H9 (cell line): Measurements from ENCODE around the gene KIZ. TPM values are rescaled to one million over a fixed set of nuclear protein-coding genes. Genes with fewer than 3 reads are reported as not detected.

ENCODE experiments used
- DNase-seq: peaks from one replicate; pipeline ENCODE4 v3.0.0-alpha.2; 2017
- H2AFZ ChIP-seq: one replicate; pipeline ENCODE4 v1.6.1; 2013; ENCODE audit warnings: mild to moderate bottlenecking, low read length, control low read depth, moderate library complexity
- H2AK5ac ChIP-seq: 2 replicates; pipeline ENCODE4 v1.6.1; 2013; ENCODE audit warnings: low read length, control low read depth, mixed read lengths; ENCODE audit not compliant: insufficient read length
- H2BK120ac ChIP-seq: one replicate; pipeline ENCODE4 v1.6.1; 2013; ENCODE audit warnings: low read depth, mild to moderate bottlenecking, low read length, control low read depth, inconsistent platforms; ENCODE audit not compliant: poor library complexity, severe bottlenecking
- H2BK12ac ChIP-seq: 2 replicates; pipeline ENCODE4 v1.6.1; 2013; ENCODE audit warnings: low read length, control low read depth, mixed read lengths, low read depth; ENCODE audit not compliant: insufficient read length
- H2BK15ac ChIP-seq: 2 replicates; pipeline ENCODE4 v1.6.1; 2013; ENCODE audit warnings: low read depth, low read length, control low read depth
- H2BK20ac ChIP-seq: one replicate; pipeline ENCODE4 v1.6.1; 2013; ENCODE audit warnings: low read depth, mild to moderate bottlenecking, low read length, control low read depth, inconsistent platforms; ENCODE audit not compliant: poor library complexity, severe bottlenecking
- H2BK5ac ChIP-seq: 2 replicates; pipeline ENCODE4 v1.6.1; 2013; ENCODE audit warnings: low read length, control low read depth, mixed read lengths; ENCODE audit not compliant: insufficient read length
- H3K14ac ChIP-seq: 2 replicates; pipeline ENCODE4 v1.6.1; 2013; ENCODE audit warnings: low read length, control low read depth; ENCODE audit not compliant: insufficient read depth
- H3K18ac ChIP-seq: 2 replicates; pipeline ENCODE4 v1.6.1; 2013; ENCODE audit warnings: low read depth, mild to moderate bottlenecking, mixed read lengths, low read length, control low read depth; ENCODE audit not compliant: insufficient read length
- H3K23ac ChIP-seq: 2 replicates; pipeline ENCODE4 v1.6.1; 2013; ENCODE audit warnings: low read length, control low read depth, mixed read lengths, low read depth; ENCODE audit not compliant: insufficient read length
- H3K23me2 ChIP-seq: 2 replicates; pipeline ENCODE4 v1.6.1; 2013; ENCODE audit warnings: low read depth, mild to moderate bottlenecking, mixed read lengths, low read length, control low read depth; ENCODE audit not compliant: insufficient read length, poor library complexity, severe bottlenecking
- H3K27ac ChIP-seq: 2 replicates; pipeline ENCODE4 v1.5.1; 2013; ENCODE audit warnings: low read length, control low read depth, mixed read lengths, low read depth; ENCODE audit not compliant: insufficient read length
- H3K27me3 ChIP-seq: 2 replicates; pipeline ENCODE4 v1.6.1; 2013; ENCODE audit warnings: low read length, control low read depth, inconsistent platforms; ENCODE audit not compliant: insufficient read depth
- H3K4ac ChIP-seq: 2 replicates; pipeline ENCODE4 v1.6.1; 2013; ENCODE audit warnings: low read depth, mild to moderate bottlenecking, control low read depth, inconsistent platforms, low read length, moderate library complexity
- H3K4me1 ChIP-seq: 2 replicates; pipeline ENCODE4 v1.6.1; 2013; ENCODE audit warnings: low read length, control low read depth, inconsistent platforms; ENCODE audit not compliant: insufficient read depth
- H3K4me2 ChIP-seq: 2 replicates; pipeline ENCODE4 v1.6.1; 2013; ENCODE audit warnings: low read length, control low read depth, mixed read lengths; ENCODE audit not compliant: insufficient read length, insufficient read depth
- H3K56ac ChIP-seq: 2 replicates; pipeline ENCODE4 v1.6.1; 2013; ENCODE audit warnings: low read depth, mild to moderate bottlenecking, mixed read lengths, low read length, control low read depth; ENCODE audit not compliant: insufficient read length
- H3K79me1 ChIP-seq: 2 replicates; pipeline ENCODE4 v1.6.1; 2013; ENCODE audit warnings: low read depth, mild to moderate bottlenecking, moderate library complexity, low read length, control low read depth, inconsistent platforms; ENCODE audit not compliant: insufficient read depth, poor library complexity, severe bottlenecking
- H3K79me2 ChIP-seq: 2 replicates; pipeline ENCODE4 v1.6.1; 2013; ENCODE audit warnings: low read length, control low read depth, inconsistent platforms; ENCODE audit not compliant: insufficient read depth
- H3K9ac ChIP-seq: 2 replicates; pipeline ENCODE4 v1.6.1; 2013; ENCODE audit warnings: low read length, control low read depth, mixed read lengths; ENCODE audit not compliant: insufficient read length; ENCODE audit errors: extremely low read depth
- H3K9me3 ChIP-seq: one replicate; pipeline ENCODE4 v1.6.1; 2013; ENCODE audit warnings: low read depth, low read length, inconsistent platforms; ENCODE audit not compliant: control insufficient read depth
- H3T11ph ChIP-seq: one replicate; pipeline ENCODE4 v1.6.1; 2013; ENCODE audit warnings: mild to moderate bottlenecking, low read length, control low read depth, inconsistent platforms
- H4K20me1 ChIP-seq: one replicate; pipeline ENCODE4 v1.6.1; 2013; ENCODE audit not compliant: control insufficient read depth, insufficient read length, insufficient read depth
- H4K5ac ChIP-seq: 2 replicates; pipeline ENCODE4 v1.6.1; 2013; ENCODE audit warnings: low read depth, mild to moderate bottlenecking, mixed read lengths, low read length, control low read depth; ENCODE audit not compliant: insufficient read length
- H4K8ac ChIP-seq: replicated peaks from 2 replicates; pipeline ENCODE4 v1.6.1; 2013; ENCODE audit warnings: low read length, control low read depth, mixed read lengths, low read depth; ENCODE audit not compliant: insufficient read length
- H4K91ac ChIP-seq: 2 replicates; pipeline ENCODE4 v1.6.1; 2013; ENCODE audit warnings: low read depth, mild to moderate bottlenecking, moderate library complexity, mixed read lengths, low read length, control low read depth; ENCODE audit not compliant: insufficient read length
- H3K27ac Mint-ChIP-seq, 3 experiments: 2 replicates in 2 of 3; 3 replicates in 1 of 3; pipeline ENCODE4 v1.8.0; 2020 to 2021; ENCODE audit warnings: mixed read lengths in 3 of 3, mild to moderate bottlenecking in 1 of 3, moderate library complexity in 1 of 3
- H3K27me3 Mint-ChIP-seq: 2 replicates; pipeline ENCODE4 v1.8.0; 2021; ENCODE audit warnings: low read depth, mild to moderate bottlenecking, moderate library complexity, mixed read lengths
- H3K36me3 Mint-ChIP-seq, 3 experiments: 2 replicates in 2 of 3; 3 replicates in 1 of 3; pipeline ENCODE4 v1.8.0; 2020 to 2021; ENCODE audit warnings: low read depth in 3 of 3, mixed read lengths in 3 of 3; ENCODE audit not compliant: insufficient read depth in 1 of 3
- H3K4me1 Mint-ChIP-seq, 2 experiments: 2 replicates each; pipeline ENCODE4 v1.8.0; 2020; ENCODE audit warnings: mixed read lengths in 2 of 2
- H3K4me3 Mint-ChIP-seq, 2 experiments: 2 replicates in 1 of 2; 3 replicates in 1 of 2; pipeline ENCODE4 v1.8.0; 2020 to 2021; ENCODE audit warnings: mild to moderate bottlenecking in 2 of 2, mixed read lengths in 2 of 2, moderate library complexity in 1 of 2
- H3K9me3 Mint-ChIP-seq, 2 experiments: 2 replicates in 1 of 2; 3 replicates in 1 of 2; pipeline ENCODE4 v1.8.0; 2020; ENCODE audit warnings: mild to moderate bottlenecking in 2 of 2, mixed read lengths in 2 of 2, moderate library complexity in 1 of 2
- CTCF ChIP-seq: fragments of 200-600 bp; sonication (generic); conservative IDR thresholded peaks from 3 replicates; pipeline ENCODE4 v1.8.0; 2021; ENCODE audit warnings: antibody characterized with exemption, mild to moderate bottlenecking
- WGBS: extraction: QIAGEN DNeasy Blood & Tissue Kit; methylation state at CpG from one replicate; pipeline ENCODE4 v1.1.7; 2013; ENCODE audit warnings: missing lambda C conversion rate, low lambda C conversion rate, mixed read lengths; ENCODE audit not compliant: insufficient read length; ENCODE audit errors: extremely low coverage; 5-methylcytosine and 5-hydroxymethylcytosine counted together
- total RNA-seq: library from RNA; stranded (reverse); gene quantifications from 2 replicates; pipeline ENCODE4 v1.2.1, GENCODE V29; 2021

Gene KIZ
- total RNA-seq, 1 experiment from 2014 or later: 29.3 TPM

- peaks cover 9% of the 10 kb centered on the region; the same call in 1 of the 2 replicates for H3K4me1 ChIP-seq
- H3K4ac ChIP-seq: no peak overlapping the region
- Mint-ChIP-seq H3K27ac (peak overlapping the region in 2 of 3 experiments; percentile 13 to 51; a peak in 5 of 7 replicates), H3K4me3 (no peak overlapping the region), H3K4me1 (peaks cover 36 to 39% of the 10 kb centered on the region in 2 experiments), H3K36me3 (peaks cover 12 to 29% (median 16%) of the 10 kb centered on the region in 3 experiments), H3K27me3 (no peaks in the 10 kb centered on the region), H3K9me3 (peaks cover 10 to 17% of the 10 kb centered on the region in 2 experiments)
- H3K27ac ChIP-seq: no peak overlapping the region
- H4K91ac ChIP-seq: no peak overlapping the region
- H3K27me3 ChIP-seq: no peaks in the 10 kb centered on the region
- H2AK5ac ChIP-seq: no peak overlapping the region
- no peak for TF ChIP-seq CTCF
- no peak overlapping the region for H3K9ac ChIP-seq
- no peak overlapping the region for H3K23ac ChIP-seq
- no peaks in the 10 kb centered on the region for H4K20me1 ChIP-seq
- no peak overlapping the region for H2BK20ac ChIP-seq
- H3K23me2 ChIP-seq: no peaks in the 10 kb centered on the region
- no peak overlapping the region for H2BK120ac ChIP-seq
- H3K9me3 ChIP-seq: no peaks in the 10 kb centered on the region
- no peaks in the 10 kb centered on the region for H3K79me2 ChIP-seq
- WGBS: no CpG with 5 or more reads among the region's 3 CpGs
- no peak overlapping the region for H2AFZ ChIP-seq
- no peak for DNase-seq
- no peak overlapping the region for H4K5ac ChIP-seq
- H2BK12ac ChIP-seq: no peak overlapping the region
- no peak overlapping the region for H3K56ac ChIP-seq
- no peak overlapping the region for H2BK15ac ChIP-seq
- no peak overlapping the region for H3T11ph ChIP-seq
- no peak overlapping the region for H3K14ac ChIP-seq
- H3K18ac ChIP-seq: no peak overlapping the region
- no peak overlapping the region for H2BK5ac ChIP-seq
- H4K8ac ChIP-seq: no peak overlapping the region
- H3K79me1 ChIP-seq: no peaks in the 10 kb centered on the region
- no peak overlapping the region for H3K4me2 ChIP-seq
Observed at GRCh38 chr20:21181028-21181427, 55.1 kb downstream of the KIZ start.
